Muscle of leg (tissue), 11 donors: ENCODE results near the gene EHMT1. TPM values are rescaled to one million over a fixed set of nuclear protein-coding genes. Genes with fewer than 3 reads are reported as not detected.
"Not testable (repeated sequence)": the region's sequence is repeated elsewhere in the genome, so short reads cannot be mapped to it uniquely, and the experiment has no call there.

Source experiments
- DNase-seq: peaks from one replicate; pipeline ENCODE4 v3.0.0; 2013
- H3K27ac ChIP-seq: one replicate; pipeline ENCODE4 v1.5.1; 2013; ENCODE audit warnings: mild to moderate bottlenecking, low read length, control low read depth
- H3K27me3 ChIP-seq: one replicate; pipeline ENCODE4 v1.6.1; 2013; ENCODE audit warnings: low read length; ENCODE audit not compliant: control insufficient read depth, insufficient read depth
- H3K36me3 ChIP-seq: one replicate; pipeline ENCODE4 v1.6.1; 2013; ENCODE audit warnings: low read length; ENCODE audit not compliant: control insufficient read depth, insufficient read depth
- H3K4me1 ChIP-seq: one replicate; pipeline ENCODE4 v1.6.1; 2013; ENCODE audit warnings: low read length; ENCODE audit not compliant: control insufficient read depth, insufficient read depth
- H3K4me3 ChIP-seq: one replicate; pipeline ENCODE4 v1.5.1; 2013; ENCODE audit warnings: low read length, control low read depth
- H3K9me3 ChIP-seq: replicated peaks from 2 replicates; pipeline ENCODE4 v1.6.1; 2013; ENCODE audit warnings: low read depth, low read length; ENCODE audit not compliant: control insufficient read depth
- WGBS: methylation state at CpG from one replicate; pipeline ENCODE4 v1.1.5; 2013; ENCODE audit warnings: missing lambda C conversion rate; ENCODE audit not compliant: insufficient coverage; 5-methylcytosine and 5-hydroxymethylcytosine counted together
- polyA plus RNA-seq, 8 donors: library from polyadenylated mRNA; unstranded; fragments of 120-200 nt; gene quantifications; one replicate each; pipeline versions ENCODE4 v1.2.1 to v1.2.3, GENCODE V29; 2013; ENCODE audit warnings: inconsistent platforms in 1 of 8, low replicate concordance in 1 of 8; ENCODE audit not compliant: insufficient read length in 8 of 8, insufficient read depth in 1 of 8
- total RNA-seq: library from RNA; stranded (reverse); fragments of 120-200 nt; gene quantifications from one replicate; pipeline ENCODE4 v1.2.4, GENCODE V29; 2013

The EHMT1 gene
- total and polyA plus RNA-seq, 9 donors = 29.9 to 59.7 (median 47.7) TPM

DNA sequence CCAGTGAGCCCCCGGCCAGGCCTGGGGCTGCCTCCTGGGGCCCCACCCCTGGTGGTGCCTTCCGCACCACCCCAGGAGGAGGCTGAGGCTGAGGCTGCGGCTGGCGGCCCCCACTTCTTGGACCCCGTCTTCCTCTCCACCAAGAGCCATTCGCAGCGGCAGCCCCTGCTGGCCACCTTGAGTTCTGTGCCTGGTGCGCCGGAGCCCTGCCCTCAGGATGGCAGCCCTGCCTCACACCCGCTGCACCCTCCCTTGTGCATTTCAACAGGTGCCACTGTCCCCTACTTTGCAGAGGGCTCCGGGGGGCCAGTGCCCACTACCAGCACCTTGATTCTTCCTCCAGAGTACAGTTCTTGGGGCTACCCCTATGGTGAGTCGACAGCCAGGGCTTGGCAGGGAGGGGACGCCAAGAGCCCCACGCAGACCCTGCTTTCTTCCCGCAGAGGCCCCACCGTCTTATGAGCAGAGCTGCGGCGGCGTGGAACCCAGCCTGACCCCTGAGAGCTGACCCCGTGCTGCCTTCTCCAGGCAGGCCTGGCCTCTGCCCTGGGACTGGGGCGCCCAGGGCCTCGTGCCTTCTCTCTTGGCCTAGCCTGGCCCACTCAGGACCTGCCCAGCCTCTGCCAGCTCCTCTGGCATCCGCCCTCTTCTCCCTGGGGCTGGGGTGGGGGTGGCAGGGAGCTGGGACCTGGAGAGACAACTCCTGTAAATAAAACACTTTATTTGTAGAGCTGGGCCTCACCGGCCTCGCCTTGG is 4.0 kb upstream of the EHMT1 start:
- peaks cover 24% of the 10 kb centered on the region for H3K4me1 ChIP-seq
- H3K27ac ChIP-seq = no peak overlapping the region
- H3K9me3 ChIP-seq = no peaks in the 10 kb centered on the region
- H3K27me3 ChIP-seq = no peaks in the 10 kb centered on the region
- 90% methylated on average over 22 of the region's 25 CpGs for WGBS
- H3K4me3 ChIP-seq = no peak overlapping the region
- peaks cover 30% of the 10 kb centered on the region for H3K36me3 ChIP-seq
- no peak for DNase-seq

GRCh38 chr9:137615387-137615871 is 3.4 kb upstream of the EHMT1 start:
- Histone ChIP-seq H3K4me3 (no peak overlapping the region), H3K27ac (no peak overlapping the region), H3K27me3 (no peaks in the 10 kb centered on the region), H3K4me1 (peaks cover 28% of the 10 kb centered on the region), H3K36me3 (peaks cover 31% of the 10 kb centered on the region), H3K9me3 (no peaks in the 10 kb centered on the region)
- 91% methylated on average over 17 of the region's 19 CpGs for WGBS
- DNase-seq = no peak

DNA sequence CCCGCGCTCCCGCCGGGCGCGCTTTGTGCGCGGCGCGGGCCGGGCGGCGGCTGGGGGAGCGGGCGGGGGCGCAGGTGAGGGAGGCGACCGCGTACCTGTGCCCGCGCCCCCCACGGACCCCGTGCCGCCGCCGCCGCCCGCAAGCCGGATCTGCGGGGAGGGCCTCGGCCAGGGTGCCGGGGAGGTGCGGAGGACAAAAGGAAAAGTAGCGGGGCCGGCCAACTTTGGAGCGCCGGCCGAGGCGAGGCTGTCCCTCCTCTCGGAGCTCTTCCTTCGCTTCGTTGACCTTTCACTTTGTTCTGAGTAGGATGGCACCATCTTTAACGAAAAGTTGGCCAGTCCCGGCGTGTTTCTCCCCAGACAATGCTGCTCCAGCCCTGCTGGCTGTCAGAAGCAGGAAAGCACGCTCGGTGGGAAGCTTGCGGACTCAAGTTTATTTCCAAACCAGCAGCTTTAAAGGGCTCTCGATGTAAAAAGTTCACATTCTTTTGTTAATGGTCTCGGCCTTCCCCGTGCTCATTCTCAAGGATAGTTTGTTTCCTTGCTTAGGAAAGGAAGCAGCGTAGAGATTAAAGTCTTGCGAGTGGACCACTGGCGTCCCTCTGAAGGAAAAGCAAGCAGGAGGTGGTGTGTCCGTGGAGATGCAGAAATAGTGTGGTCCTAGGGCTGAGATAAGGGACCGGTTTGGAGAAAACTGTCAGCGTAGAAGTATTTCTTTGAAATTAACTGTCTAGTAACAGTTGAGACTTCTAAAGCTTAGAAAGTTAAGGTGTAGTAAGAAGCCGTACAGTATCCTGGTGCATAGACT is 639 bp downstream of the EHMT1 start:
- DNase-seq = peak; percentile 64
- no peaks in the 10 kb centered on the region for H3K27me3 ChIP-seq
- H3K4me3 ChIP-seq = peak overlapping the region; percentile 68
- peak overlapping the region; percentile 85 for H3K27ac ChIP-seq
- WGBS = 0% methylated on average over 57 of the region's 58 CpGs
- H3K4me1 ChIP-seq = peaks cover 27% of the 10 kb centered on the region
- H3K9me3 ChIP-seq = no peaks in the 10 kb centered on the region
- H3K36me3 ChIP-seq = peaks cover 31% of the 10 kb centered on the region

DNA sequence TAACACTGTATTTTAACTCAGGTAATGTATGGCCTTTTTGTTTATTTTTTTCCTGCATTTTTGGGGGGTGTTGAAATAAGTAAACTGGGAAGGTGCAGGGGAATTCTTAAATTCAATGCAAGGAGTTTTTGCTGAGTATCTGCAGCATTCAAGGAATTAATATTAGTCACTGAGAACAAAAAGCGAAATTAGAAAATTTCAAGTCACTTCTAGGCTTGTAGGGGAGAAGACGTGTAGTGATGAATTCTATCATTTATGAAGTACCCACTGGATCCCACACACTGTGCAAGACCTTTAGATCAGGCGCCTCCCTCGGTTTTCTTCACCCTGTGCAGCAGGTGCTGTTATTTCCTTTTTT is 1.2 kb downstream of the EHMT1 start:
- WGBS = no CpG with 5 or more reads among the region's 4 CpGs
- Histone ChIP-seq H3K36me3 (peaks cover 26% of the 10 kb centered on the region), H3K27ac (no peak overlapping the region), H3K4me1 (peaks cover 27% of the 10 kb centered on the region), H3K27me3 (no peaks in the 10 kb centered on the region), H3K9me3 (no peaks in the 10 kb centered on the region), H3K4me3 (peak overlapping the region; percentile 68)
- no peak for DNase-seq

DNA sequence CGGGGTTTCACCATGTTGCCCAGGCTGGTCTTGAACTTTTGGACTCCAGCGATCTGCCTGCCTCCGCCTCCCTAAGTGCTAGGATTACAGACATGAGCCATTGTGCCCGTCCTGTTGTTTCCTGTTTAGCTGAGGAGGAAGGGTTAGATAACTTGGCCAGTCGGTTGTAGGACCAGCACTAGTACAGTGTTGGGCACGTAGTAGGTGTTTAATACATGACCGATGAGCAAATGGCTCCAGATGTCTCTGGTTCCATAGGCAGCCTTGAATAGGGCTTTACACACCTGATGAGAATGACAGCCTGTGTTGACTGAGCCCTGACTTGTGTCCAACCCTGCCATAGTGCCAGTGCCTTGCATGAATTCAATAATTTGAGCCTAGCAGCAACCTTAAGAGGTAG is 1.8 kb downstream of the EHMT1 start:
- Histone ChIP-seq H3K27me3 (no peaks in the 10 kb centered on the region), H3K36me3 (peaks cover 20% of the 10 kb centered on the region), H3K4me3 (no peak overlapping the region), H3K9me3 (no peaks in the 10 kb centered on the region), H3K27ac (no peak overlapping the region), H3K4me1 (peaks cover 27% of the 10 kb centered on the region)
- WGBS = 64% methylated on average over 6 of the region's 7 CpGs
- DNase-seq = no peak

- Histone ChIP-seq H3K9me3 (no peaks in the 10 kb centered on the region), H3K4me3 (no peak overlapping the region), H3K27ac (no peak overlapping the region), H3K36me3 (peaks cover 17% of the 10 kb centered on the region), H3K27me3 (no peaks in the 10 kb centered on the region), H3K4me1 (peaks cover 27% of the 10 kb centered on the region)
- WGBS = 60% methylated on average over 2 of the region's 6 CpGs
- no peak for DNase-seq
Observed at GRCh38 chr9:137621131-137621757, 2.4 kb downstream of the EHMT1 start.

- H3K4me1 ChIP-seq = peaks cover 27% of the 10 kb centered on the region
- WGBS = 100% methylated on average over 1 of the region's 8 CpGs
Observed at GRCh38 chr9:137622211-137622610, 3.4 kb downstream of the EHMT1 start.

GRCh38 chr9:137626464-137626863 is 7.7 kb downstream of the EHMT1 start:
- WGBS = 80% methylated on average over 2 of the region's 4 CpGs
- no peak overlapping the region for H3K27ac ChIP-seq
- H3K4me1 ChIP-seq = peaks cover 3% of the 10 kb centered on the region
- H3K36me3 ChIP-seq = peaks cover 7% of the 10 kb centered on the region
- no peaks in the 10 kb centered on the region for H3K27me3 ChIP-seq
- no peak for DNase-seq
- H3K4me3 ChIP-seq = no peak overlapping the region
- H3K9me3 ChIP-seq = no peaks in the 10 kb centered on the region

More at GRCh38 chr9:137622211-137622610, 3.4 kb downstream of the EHMT1 start:
- H3K9me3 ChIP-seq, H3K27ac ChIP-seq, H3K4me3 ChIP-seq, H3K27me3 ChIP-seq, DNase-seq: not testable (repeated sequence)
- H3K36me3 ChIP-seq = peaks cover 15% of the 10 kb centered on the region

DNA sequence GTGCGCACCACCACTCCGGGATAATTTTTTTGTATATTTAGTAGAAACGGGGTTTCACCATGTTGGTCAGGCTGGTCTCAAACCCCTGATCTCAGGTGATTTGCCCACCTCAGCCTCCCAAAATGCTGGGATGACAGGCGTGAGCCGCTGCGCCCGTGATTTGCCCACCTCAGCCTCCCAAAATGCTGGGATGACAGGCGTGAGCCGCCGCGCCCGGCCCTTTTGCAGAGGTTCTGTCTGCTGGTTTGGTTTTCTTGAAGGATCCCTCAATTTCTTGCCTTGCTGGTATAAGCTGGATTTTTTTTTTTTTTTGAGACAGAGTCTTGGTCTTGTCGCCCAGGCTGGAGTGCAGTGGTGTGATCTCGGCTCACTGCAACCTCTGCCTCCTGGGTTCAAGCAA is 8.6 kb downstream of the EHMT1 start:
- not testable (repeated sequence) for DNase-seq

DNA sequence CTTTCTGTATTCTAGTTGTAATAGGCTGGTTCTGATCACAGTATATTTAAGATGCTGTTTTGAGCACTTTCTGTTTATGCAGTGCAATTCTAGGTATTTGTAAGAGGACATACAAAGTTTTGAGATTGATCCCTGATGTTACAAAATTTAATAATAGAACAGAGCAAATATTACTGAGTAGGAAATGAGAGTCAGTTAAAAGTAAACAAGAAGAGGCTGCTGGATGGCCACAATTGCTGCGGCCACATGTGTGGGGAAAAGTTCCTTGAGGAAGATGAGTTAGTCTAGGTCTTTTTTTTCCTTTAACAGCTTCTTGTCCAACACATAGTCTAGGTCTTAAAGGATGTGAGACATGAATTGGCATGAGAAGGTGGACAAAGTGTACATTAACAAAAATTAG is 11.3 kb downstream of the EHMT1 start:
- no peaks in the 10 kb centered on the region for H3K27me3 ChIP-seq
- H3K36me3 ChIP-seq = no peaks in the 10 kb centered on the region
- no CpG with 5 or more reads among the region's 1 CpG for WGBS
- no peak overlapping the region for H3K27ac ChIP-seq
- H3K4me3 ChIP-seq = no peak overlapping the region
- H3K9me3 ChIP-seq = no peaks in the 10 kb centered on the region
- peaks cover 5% of the 10 kb centered on the region for H3K4me1 ChIP-seq
- no peak for DNase-seq

More for the DNA sequence above, 8.6 kb downstream of the EHMT1 start:
- H3K27ac ChIP-seq, H3K27me3 ChIP-seq, H3K4me1 ChIP-seq, H3K36me3 ChIP-seq, H3K9me3 ChIP-seq, H3K4me3 ChIP-seq: not testable (repeated sequence)
- WGBS = no CpG with 5 or more reads among the region's 14 CpGs
